Measurements from ENCODE around the gene LY6G6C.

DNA sequence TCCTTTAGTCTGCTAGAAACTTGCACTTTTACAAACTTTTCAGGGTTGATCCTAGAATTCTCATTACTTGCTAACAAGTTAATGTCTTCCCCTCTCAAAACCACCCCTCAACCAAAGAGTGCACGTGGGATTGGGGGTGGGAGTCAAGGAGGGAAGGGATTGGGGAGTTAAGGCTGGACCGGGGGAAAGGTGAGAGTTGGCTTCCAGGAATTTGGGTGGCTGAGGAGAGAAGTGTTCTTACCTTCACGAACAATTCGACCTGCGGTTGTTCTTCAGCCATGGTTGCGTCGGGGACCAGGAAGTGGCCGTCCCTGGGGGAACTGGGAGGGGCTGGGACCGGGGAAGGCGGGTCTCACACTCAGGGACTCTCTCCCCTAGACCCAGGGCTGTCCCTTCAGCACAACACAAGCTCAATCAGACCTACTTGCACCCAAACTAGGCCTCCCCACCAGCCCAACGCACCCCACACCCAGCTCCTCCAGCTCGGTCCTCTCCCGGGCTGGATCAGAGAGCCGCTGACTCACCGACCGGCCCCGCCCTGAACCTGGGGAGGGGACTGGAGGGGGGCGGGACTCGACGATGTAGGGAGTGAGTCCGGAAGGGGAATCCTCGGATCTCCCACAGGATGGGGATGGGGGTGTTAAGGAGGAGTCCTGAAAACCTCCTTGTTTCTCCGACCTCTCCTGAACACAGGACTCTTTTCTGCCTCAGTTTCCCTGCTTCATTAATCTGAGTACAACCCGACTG is 14.6 kb upstream of the LY6G6C start, which contains the start of gene CLIC1:
- 0 out of 2 replicates have a peak, but pooled peaks have one; percentile 34 for TF ChIP-seq REST (IDR thresholded peaks at IDR 0.05; ENCODE audit: low read depth, low read length)
- no peak for TF ChIP-seq CTCF (IDR thresholded peaks at IDR 0.05 in 2 of 3, conservative IDR thresholded peaks at IDR 0.05 in 1 of 3; ENCODE audit: control insufficient read depth in 2 of 3, extremely low read depth in 1 of 3, insufficient read depth in 1 of 3, low read depth in 3 of 3, low read length in 3 of 3)
- TF ChIP-seq POLR2AphosphoS2 (IDR thresholded peaks at IDR 0.05; ENCODE audit: low read depth, low read length), result peak; percentile 61; the same call in 1 of the 2 replicates
- TF ChIP-seq LARP7 (IDR thresholded peaks at IDR 0.05), result no peak
- TF ChIP-seq ZNF274 (IDR thresholded peaks at IDR 0.05; ENCODE audit: insufficient read depth, insufficient read length), result no peak
- TF ChIP-seq SPI1 (IDR thresholded peaks at IDR 0.05; ENCODE audit: borderline replicate concordance, insufficient read depth, low read depth, low read length), result peak; percentile 68
- TF ChIP-seq RAD21 (IDR thresholded peaks at IDR 0.05; ENCODE audit: insufficient read depth, low read depth, low read length), result no peak

All from GM12878 (cell line).